ENCODE data around the gene VAMP2.

GRCh38 chr17:8123695-8124349 is 38.9 kb downstream of the VAMP2 start, which contains the start of gene HES7:
- TF ChIP-seq CTCF (IDR thresholded peaks at IDR 0.05; ENCODE audit: insufficient read depth, low read length, poor library complexity, severe bottlenecking) (no peak), EZH2phosphoT487 (conservative IDR thresholded peaks at IDR 0.05; ENCODE audit: low read length) (no peak)
